ENCODE data around the gene MEPCE.

Gene MEPCE

DNA sequence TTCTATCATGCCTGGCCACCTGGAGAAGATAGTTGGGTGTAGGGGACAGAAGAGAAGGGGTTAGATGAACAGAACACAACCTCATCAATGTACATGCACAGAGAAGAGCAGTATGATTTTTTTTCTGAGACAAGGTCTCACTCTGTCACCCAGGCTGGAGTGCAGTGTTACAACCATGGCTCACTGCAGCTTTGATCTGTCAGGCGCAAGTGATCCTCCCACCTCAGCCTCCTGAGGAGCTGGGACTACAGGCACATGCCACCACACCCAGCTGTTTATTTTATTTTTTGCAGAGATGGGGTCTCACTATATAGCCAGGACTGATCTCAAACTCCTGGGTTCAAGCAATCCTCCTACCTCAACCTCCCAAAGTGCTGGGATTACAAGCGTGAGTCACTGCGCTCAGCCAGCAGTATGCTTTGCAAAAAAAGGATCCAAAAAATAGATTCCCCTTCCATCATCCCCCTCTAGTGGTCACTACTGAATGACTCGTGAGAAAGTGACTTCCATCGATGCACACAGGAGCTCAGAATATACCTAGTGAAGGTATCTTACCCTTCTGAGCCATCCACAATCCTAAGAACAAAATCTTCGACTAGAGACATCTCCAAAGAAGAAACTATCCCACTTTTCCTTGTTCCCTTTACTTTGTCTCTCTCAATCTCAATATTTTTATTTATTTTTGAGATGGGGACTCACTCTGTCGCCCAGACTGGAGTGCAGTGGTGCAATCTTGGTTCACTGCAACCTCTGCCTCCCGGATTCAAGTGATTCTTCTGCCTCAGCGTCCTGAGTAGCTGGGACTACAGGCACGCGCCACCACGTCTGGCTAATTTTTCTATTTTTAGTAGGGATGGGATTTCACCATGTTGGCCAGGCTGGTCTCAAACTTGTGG is 22.1 kb upstream of the MEPCE start:
- peak; percentile 85 for DNase-seq (ENCODE audit: low read depth, low spot score)

DNA sequence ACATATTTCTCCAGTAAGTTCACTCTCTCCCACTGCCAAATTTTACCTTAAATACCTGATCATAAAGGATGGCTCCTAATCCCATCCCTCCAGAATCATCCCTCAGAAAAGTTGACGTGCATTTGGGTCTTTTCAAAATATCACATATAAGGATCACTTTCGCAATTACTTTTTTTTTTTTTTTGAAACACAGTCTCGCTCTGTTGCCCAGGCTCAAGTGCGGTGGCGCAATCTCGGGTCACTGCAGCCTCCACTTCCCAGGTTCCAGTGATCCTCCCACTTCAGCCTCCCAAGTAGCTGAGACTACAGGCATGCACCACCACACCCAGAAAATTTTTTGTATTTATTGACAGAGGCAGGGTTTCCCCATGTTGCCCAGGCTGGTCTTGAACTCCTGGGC is 18.5 kb upstream of the MEPCE start:
- no peak for DNase-seq (ENCODE audit: low read depth, low spot score)

DNA sequence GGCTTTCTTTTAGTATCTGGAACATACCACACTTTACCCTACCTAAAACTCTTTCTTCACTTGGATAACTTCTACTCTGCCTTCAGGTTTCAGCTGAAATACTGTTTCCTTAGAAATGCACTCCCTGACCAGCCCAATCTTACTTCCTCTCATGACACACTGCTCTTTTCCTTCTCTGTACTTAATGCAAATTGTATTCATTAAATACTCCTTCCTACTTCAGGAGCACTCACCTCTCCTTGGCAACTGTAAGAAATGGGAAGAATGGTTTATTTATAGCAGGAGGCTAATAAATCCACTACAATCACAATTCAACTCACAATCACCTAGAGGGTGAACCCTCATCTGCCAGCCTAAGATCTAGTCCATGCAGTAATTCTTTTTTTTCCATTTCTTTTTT is 16.3 kb upstream of the MEPCE start:
- no peak for DNase-seq (ENCODE audit: low read depth, low spot score)

DNA sequence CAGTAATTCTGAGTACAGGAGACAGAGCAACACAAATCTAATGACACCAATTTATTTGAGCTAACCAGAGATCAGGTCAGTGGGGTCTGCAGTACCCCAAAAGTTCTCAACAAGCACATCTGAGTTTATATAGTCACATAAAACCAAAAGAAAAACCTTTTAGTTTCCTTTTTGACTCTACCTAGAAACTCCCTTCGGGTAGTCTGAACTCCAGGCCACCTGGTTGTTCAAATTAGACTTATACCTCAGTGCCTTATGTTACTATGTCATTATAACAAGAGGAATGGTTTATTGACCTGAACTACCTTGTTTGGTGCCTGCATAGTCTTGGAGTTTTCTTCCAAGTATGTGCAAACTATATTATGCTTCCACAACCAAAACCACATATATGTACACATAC is 15.7 kb upstream of the MEPCE start:
- DNase-seq (ENCODE audit: low read depth, low spot score) = no peak

DNA sequence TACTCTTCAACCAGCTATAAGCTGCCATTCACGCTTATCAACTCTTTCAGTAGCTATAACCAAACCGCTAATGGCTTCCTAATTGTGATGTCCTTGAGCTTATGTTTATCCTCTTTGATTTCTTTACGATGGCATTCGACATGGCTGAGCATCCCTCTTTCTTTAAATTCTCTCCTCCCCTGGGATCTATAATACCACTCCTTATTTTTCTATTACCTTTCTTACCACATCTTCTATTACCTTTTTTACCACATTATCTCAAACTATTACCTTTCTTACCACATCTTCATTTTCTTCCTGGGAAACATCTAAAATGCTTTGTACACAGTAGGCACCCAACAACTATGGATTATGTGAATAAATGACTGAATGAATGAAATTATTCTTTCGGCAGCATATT is 14.2 kb upstream of the MEPCE start:
- DNase-seq (ENCODE audit: low read depth, low spot score) = no peak

DNA sequence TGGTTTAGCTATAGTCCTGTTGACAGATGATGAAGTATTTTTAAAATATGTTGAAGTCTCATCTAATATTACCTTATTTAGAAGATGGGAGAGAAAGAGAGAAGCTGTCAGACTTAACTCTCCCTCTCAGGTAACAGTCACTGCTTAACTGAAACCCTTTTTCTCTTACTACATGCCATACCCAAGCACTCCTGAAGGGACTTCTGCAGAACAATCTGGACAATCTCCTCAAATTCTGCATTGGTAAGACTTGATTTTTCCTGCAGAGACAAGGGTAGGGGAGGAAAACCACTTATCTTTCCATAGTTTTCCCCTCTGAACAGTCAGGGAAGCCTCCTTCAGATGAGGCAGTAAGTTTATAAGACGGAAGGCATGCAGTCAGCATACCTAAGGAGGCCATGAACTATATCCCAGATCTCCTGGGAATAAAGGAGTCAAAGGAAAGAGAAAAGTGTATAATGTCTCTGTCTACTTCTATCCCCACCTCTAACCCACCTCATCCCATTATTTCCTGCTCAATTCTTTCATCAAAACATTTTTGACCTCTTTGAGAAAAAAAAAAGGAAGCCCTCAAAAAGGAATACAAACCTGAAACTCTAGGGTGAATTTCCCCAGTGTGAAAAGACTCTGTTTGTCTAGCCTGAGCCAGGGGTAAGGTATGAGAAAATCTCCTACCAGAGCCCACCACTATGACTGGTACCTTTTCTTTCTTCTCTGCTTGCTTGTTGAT is 10.5 kb upstream of the MEPCE start:
- DNase-seq (ENCODE audit: low read depth, low spot score) = no peak

DNA sequence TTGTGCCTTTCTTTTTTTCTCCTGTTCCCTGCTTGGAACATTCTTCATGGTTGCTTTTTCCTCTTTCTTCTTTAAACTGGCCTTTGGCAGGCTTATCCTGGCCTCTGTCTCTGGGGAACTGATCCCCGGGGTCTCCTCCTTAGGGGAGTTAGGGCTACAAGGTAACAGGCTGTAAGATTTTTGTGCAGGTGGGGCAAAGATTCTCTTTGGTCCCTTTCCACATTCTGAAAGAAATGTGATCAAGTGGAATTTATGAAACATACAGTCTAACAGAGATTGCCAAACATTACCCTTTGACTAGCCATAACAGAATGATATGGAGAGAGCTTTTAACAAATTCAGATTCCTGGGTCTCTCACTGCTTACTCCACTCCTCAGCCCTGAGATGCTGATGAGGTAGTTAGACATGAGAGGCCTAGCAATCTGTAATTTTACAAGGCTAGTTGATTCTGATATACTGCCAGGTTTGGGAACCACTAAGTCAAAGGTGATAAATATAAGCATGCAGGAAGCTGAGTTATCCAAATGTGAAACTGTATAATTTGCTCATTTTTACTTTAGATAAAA is 9.9 kb upstream of the MEPCE start:
- no peak for DNase-seq (ENCODE audit: low read depth, low spot score)

DNA sequence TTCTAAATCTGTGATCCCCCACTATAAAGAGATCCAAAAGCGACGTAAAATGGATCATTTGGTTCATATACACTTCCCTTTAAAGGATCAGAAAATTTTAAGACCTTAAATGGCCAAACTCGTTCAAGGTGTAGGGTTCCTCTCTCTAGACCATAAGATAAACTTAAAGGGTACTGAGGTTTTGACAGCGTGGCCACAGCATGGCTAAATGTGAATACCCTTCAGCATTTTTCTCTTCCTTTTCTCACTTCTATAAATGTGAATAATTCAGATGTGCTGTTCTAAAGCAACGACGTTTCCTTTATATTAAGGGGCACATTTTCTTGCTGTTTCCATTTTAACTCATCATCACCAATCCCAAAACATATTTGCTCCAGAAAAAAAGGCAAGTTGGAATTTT is 6.3 kb upstream of the MEPCE start:
- no peak for DNase-seq (ENCODE audit: low read depth, low spot score)

DNA sequence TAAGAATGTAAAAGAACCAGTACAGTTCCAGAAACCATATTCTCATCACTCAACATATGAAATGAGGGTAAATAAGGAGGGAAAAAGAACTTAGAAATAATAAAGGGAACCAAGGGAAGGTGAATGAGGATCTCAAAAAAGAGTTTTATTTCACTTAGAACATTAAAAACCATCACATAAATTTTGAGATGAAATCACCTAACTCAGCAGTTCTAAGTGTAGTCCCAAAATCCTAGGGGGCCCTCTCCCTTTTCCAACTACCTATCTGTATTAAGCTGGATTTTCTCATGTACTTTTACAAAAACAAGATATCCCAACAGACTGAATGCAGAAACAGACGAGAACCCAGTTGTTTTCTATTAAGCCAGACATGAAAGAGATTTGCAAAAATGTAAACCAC is 4.3 kb upstream of the MEPCE start:
- DNase-seq (ENCODE audit: low read depth, low spot score) = no peak

DNA sequence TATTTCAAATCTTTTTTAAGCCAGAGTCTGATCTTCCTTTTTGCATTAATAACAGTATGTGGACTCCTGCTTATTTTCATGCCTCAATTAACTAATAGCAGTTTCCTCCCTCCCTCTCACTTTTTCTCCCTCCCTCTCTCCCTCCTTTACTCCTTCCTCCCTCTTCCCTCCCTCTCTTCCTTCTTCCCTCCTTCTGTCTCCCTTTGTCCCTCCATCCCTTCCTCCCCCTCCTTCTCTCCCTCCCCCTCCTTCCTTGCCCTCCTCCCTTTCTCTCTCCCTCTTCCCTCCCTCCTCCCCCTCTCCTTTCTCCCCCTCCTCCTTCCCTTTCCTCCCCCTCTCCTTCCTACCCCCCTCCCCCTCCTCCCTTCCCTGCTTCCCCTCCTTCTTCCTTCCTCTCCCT is 3.1 kb upstream of the MEPCE start:
- DNase-seq (ENCODE audit: low read depth, low spot score) = no peak

DNA sequence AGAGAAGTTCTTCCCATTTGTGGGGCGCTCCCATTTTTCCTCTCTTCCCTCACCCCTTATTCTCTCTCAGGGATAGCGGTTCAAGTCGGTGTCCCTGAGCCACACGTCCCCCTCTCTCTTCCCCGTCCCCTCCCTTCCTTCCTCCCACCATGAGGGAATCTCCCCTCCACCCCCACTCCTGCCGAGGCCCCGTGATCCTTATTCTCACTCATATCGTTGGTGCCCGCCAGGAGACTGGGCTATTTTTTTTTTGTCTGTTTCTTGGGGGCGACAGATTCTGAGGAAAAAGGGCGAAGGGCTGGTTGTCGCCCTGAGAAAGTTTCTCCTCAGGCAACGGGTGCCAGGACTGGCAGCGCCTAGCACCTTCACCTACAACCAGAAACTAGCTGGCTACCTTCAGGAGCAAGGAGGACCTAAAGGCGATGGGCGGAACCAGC is 1.9 kb upstream of the MEPCE start:
- DNase-seq (ENCODE audit: low read depth, low spot score) = no peak

DNA sequence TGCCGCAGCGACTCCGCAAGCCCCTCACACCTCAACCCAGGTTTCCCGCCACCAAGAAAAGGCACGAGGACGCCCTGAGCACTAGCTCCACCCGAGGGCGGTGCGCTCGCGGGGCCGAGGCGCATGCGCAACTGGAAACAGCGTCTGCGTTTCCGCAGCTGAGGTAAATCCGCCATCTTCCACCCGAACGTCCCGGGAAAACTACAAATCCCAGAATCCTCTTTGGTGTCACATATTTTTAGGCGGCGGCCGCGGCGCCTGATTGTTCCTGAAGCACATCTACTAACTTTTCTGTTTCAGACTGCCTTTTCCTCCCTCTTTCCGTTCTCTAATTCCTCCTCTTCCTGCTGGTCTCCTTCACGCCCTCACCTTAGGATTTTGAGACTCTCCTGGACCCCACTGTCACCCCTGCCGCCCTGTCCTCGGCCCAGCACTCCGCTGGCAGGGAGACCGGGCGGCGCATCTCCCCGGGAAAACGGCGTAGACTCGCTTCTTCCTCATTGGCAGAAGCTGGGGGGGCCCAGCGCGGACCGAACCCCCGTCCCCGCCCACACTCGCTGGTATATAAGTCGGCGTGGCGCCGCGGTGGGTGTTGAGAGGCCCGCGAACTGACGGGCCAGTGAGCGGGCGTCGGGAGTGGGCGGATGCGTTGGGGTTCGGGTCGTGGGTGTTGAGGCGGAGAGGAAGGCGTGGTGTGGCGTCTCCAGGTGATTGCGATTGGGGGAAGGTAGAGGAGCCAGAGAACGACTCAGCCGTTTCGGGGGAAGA is 1.2 kb upstream of the MEPCE start, which contains the start of gene ZCWPW1:
Gene ZCWPW1 (minus strand): TSS at position 505 of the 768 bp plus-strand sequence. CDS start 8,054 bp downstream, outside the sequence.
- peak; percentile 98 for DNase-seq (ENCODE audit: low read depth, low spot score)

DNA sequence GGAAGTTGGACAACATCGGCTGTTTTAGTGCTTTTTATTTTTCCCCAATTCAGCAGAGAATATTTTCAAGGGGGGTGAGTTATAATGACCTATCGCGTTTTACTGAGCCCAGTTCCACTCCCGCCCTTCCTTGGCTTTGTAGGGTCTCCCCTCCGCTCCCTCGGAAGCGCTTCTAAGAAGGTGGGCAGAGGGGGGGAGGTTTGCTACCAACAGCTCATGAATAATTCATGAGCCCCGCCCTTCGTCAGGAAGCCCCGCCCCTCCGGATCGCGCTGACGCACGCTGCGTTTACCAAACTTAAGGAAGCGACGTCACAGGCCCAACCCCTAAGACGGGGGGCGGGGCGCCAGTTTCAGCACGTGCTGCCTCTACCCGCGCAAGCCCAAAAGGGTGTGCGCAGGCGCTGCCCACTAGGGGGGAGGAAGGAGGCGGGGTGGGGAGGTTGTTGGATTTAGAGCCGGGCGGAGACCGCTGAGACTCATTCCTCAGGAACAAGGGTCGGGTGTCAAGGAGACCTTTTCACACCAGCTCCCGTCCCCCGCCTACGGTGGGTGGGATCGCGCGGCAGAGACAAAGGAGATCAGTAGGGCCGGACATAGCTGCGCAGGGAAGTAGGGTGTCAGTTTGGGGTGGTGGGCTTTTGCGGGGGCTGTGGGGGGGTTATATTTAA is 529 bp upstream of the MEPCE start:
- peak; percentile 100 for DNase-seq (ENCODE audit: low read depth, low spot score)

DNA sequence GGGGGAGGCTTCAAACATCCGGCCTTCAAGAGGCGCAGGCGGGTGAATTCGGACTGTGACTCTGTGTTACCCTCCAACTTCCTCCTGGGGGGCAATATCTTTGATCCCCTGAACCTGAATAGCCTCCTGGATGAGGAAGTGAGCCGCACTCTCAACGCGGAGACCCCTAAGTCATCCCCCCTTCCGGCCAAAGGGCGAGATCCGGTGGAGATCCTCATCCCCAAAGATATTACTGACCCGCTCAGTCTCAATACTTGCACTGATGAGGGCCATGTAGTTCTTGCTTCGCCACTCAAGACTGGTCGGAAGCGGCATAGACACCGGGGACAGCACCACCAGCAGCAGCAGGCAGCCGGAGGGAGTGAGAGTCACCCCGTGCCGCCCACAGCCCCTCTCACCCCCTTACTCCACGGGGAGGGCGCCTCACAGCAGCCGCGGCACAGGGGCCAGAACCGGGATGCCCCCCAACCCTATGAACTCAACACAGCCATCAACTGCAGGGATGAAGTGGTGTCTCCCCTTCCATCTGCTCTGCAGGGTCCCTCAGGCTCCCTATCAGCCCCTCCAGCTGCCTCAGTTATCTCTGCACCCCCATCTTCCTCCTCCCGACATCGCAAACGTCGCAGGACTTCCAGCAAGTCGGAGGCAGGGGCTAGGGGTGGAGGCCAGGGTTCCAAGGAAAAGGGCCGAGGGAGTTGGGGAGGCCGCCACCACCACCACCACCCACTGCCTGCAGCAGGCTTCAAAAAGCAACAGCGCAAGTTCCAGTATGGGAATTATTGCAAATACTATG is 1.1 kb downstream of the MEPCE start:
- DNase-seq (ENCODE audit: low read depth, low spot score) = peak; percentile 41

DNA sequence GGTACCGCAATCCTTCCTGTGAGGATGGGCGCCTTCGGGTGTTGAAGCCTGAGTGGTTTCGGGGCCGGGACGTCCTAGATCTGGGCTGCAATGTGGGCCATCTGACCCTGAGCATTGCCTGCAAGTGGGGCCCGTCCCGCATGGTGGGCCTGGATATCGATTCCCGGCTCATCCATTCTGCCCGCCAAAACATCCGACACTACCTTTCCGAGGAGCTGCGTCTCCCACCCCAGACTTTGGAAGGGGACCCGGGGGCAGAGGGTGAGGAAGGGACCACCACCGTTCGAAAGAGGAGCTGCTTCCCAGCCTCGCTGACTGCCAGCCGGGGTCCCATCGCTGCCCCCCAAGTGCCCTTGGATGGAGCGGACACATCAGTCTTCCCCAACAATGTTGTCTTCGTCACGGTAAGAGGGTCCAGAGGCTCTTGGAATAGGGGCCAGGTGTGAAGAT is 1.7 kb downstream of the MEPCE start:
- DNase-seq (ENCODE audit: low read depth, low spot score) = no peak

DNA sequence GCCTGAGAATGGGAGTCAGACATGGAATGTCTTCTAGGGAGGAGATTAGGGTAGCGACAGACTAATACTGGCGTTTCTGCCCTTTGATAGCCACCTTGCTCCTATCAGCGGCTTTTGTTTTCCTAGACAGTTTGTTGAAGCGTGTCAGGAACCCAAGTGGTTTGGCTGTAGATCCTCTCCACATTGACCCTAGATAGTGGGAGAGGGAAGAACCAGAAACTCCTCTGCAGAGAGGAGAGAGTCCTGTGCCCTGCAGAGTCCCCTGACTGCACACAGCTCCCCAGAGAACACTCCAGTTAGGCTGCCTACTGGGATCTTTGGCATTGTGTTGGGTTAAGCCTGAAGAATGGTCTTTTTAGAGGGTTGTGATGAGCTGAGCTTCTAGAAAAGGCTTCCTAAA is 2.4 kb downstream of the MEPCE start:
- DNase-seq (ENCODE audit: low read depth, low spot score) = no peak

DNA sequence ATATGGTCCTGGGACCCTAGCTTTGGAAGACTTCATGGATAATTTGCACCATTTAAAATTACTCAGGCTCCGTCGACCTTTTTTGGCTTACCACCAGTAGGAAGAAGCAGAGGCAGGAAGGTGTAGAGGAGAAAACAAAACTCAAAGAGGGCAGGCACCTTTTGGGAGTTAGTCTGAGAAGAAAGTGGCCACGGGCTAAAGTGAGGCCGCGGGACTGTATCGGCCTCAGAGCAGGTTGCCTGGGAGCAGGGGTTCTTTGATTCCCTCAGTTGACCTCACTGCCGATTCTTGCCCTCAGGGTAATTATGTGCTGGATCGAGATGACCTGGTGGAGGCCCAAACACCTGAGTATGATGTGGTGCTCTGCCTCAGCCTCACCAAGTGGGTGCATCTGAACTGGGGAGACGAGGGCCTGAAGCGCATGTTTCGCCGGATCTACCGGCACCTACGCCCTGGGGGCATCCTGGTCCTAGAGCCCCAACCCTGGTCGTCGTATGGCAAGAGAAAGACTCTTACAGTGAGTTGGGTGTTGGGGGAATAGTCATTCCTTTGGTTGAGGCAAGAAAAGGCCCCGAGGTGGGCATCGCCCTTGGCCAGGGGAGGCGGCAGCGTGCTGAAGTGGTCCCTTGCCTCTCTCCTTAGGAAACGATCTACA is 3.1 kb downstream of the MEPCE start:
- no peak for DNase-seq (ENCODE audit: low read depth, low spot score)

DNA sequence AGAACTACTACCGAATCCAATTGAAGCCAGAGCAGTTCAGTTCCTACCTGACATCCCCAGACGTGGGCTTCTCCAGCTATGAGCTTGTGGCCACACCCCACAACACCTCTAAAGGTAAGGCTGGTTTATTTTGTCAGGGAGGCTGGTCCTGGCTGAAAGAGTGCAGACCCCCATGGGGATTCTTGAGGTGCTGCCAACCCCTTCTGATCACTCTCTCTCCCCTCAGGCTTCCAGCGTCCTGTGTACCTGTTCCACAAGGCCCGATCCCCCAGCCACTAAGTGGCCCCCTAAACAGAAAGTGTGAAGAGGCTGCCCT is 3.6 kb downstream of the MEPCE start:
- no peak for DNase-seq (ENCODE audit: low read depth, low spot score)

DNA sequence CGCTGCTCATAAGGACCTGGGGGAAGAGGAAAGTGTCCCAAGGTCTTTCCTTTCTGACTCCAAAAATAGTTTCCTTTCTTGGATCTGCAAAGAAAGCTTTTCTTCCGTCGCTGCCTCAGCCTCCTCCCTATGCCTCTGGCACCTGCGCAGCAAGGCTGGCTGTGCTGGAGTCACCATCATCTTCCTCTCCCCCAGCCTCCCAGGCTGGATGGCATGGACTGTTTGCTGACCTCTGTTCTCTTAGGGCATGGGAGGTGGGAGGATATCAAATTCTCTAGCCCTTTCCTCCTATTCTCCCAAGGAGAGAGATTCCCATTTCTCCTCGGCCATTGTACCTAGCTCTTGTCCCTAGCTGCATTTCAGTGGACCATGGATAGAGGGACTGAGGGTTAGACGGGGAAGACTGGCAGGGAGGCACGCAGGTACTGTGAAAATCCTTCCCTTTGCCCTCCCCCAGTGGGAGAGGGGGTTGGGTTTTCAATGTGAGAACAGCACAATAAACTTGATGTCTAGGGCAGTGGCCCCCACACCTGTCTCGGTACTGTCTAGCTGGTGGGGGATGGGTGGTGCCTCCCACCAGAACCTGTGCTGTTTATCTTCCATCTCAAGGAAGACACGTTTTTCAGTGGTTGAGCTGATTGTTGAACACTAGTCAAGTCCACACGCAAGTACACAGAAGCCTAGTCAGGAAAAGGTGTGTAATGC is 4.1 kb downstream of the MEPCE start:
- DNase-seq (ENCODE audit: low read depth, low spot score) = no peak

Measured in astrocyte of the hippocampus (primary cell).